ENCODE measurements around the gene GLI1.

DNA sequence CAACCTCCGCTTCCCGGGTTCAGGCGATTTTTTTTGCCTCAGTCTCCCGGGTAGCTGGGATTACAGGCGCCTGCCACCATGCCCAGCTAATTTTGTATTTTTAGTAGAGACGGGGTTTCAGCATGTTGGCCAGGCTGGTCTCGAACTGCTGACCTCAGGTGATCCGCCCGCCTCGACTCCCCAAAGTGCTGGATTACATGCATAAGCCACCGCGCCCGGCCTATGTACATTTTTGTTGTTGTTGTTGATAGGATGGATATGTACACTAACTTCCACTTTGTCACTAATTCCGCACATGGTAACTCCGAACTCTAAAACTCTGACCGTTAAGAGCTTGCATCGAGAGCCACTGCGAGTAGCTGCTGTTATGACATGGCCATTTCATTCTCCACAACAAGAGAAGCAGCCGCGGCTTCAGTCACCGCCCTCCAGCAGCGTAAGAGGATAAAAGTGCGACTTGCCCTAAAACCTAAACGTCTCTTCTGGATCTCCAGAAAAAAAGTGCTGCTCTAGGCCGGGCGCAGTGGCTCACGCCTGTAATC, 27.5 kb downstream of the GLI1 start:
- TF ChIP-seq, protein P1, sequence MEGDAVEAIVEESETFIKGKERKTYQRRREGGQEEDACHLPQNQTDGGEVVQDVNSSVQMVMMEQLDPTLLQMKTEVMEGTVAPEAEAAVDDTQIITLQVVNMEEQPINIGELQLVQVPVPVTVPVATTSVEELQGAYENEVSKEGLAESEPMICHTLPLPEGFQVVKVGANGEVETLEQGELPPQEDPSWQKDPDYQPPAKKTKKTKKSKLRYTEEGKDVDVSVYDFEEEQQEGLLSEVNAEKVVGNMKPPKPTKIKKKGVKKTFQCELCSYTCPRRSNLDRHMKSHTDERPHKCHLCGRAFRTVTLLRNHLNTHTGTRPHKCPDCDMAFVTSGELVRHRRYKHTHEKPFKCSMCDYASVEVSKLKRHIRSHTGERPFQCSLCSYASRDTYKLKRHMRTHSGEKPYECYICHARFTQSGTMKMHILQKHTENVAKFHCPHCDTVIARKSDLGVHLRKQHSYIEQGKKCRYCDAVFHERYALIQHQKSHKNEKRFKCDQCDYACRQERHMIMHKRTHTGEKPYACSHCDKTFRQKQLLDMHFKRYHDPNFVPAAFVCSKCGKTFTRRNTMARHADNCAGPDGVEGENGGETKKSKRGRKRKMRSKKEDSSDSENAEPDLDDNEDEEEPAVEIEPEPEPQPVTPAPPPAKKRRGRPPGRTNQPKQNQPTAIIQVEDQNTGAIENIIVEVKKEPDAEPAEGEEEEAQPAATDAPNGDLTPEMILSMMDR (IDR thresholded peaks at IDR 0.05): no peak
- TF ChIP-seq POLR2A (IDR thresholded peaks at IDR 0.05): no peak

Data from esophagus squamous epithelium (tissue), 4 donors.